Keratinocyte (primary cell): ENCODE results near the gene CBL. TPM values are rescaled to one million over a fixed set of nuclear protein-coding genes. Genes with fewer than 3 reads are reported as not detected.

ENCODE experiments used
- DNase-seq: peaks from one replicate; pipeline ENCODE4 v3.0.0-alpha.2; 2011; ENCODE audit warnings: low read depth, missing footprints, low spot score
- FAIRE-seq: peaks from 2 replicates; lab custom pipeline; 2011; peaks lifted over from hg19 to GRCh38; lab: Jason Lieb, UNC
- H2AFZ ChIP-seq: 2 replicates; pipeline ENCODE4 v1.6.0; 2012; ENCODE audit warnings: low read length, control low read depth, inconsistent platforms; ENCODE audit not compliant: control insufficient read depth
- H3K27ac ChIP-seq: 2 replicates; pipeline ENCODE4 v1.5.1; 2011; ENCODE audit warnings: low read length; ENCODE audit not compliant: control insufficient read depth, insufficient read depth
- H3K27me3 ChIP-seq: 3 replicates; pipeline ENCODE4 v1.6.0; 2011; ENCODE audit warnings: low read length; ENCODE audit not compliant: control insufficient read depth, insufficient read depth; ENCODE audit errors: extremely low read depth
- H3K36me3 ChIP-seq, 2 experiments: 2 replicates in 1 of 2; 3 replicates in 1 of 2; pipeline ENCODE4 v1.5.1; 2011; ENCODE audit warnings: low read length in 2 of 2, mild to moderate bottlenecking in 1 of 2; ENCODE audit not compliant: control insufficient read depth in 2 of 2, insufficient read depth in 2 of 2; ENCODE audit errors: extremely low read depth in 1 of 2
- H3K4me1 ChIP-seq: 3 replicates; pipeline ENCODE4 v1.5.1; 2011; ENCODE audit warnings: low read length; ENCODE audit not compliant: control insufficient read depth, insufficient read depth; ENCODE audit errors: extremely low read depth
- H3K4me2 ChIP-seq: 3 replicates; pipeline ENCODE4 v1.6.0; 2011; ENCODE audit warnings: low read depth, low read length; ENCODE audit not compliant: control insufficient read depth, insufficient read depth; ENCODE audit errors: extremely low read depth
- H3K4me3 ChIP-seq, 3 experiments: fragments of 200-600 bp in 1 of 3; sonication (generic) in 1 of 3; 2 replicates in 2 of 3; 3 replicates in 1 of 3; pipeline ENCODE4 v1.5.1; 2011 to 2016; ENCODE audit warnings: low read length in 3 of 3, mild to moderate bottlenecking in 3 of 3, control low read depth in 2 of 3, inconsistent platforms in 1 of 3, low read depth in 1 of 3, mixed read lengths in 1 of 3, mixed run types in 1 of 3, moderate library complexity in 1 of 3; ENCODE audit not compliant: control insufficient read depth in 2 of 3, insufficient read depth in 2 of 3; ENCODE audit errors: extremely low read depth in 1 of 3
- H3K79me2 ChIP-seq: 2 replicates; pipeline ENCODE4 v1.6.0; 2012; ENCODE audit warnings: low read length; ENCODE audit not compliant: control insufficient read depth, insufficient read depth
- H3K9ac ChIP-seq: 3 replicates; pipeline ENCODE4 v1.6.0; 2011; ENCODE audit warnings: low read length; ENCODE audit not compliant: control insufficient read depth, insufficient read depth; ENCODE audit errors: extremely low read depth
- H3K9me1 ChIP-seq: 3 replicates; pipeline ENCODE4 v1.6.0; 2011; ENCODE audit warnings: low read length; ENCODE audit not compliant: control insufficient read depth, insufficient read depth; ENCODE audit errors: extremely low read depth
- H3K9me3 ChIP-seq: 2 replicates; pipeline ENCODE4 v1.5.1; 2012; ENCODE audit warnings: low read depth, low read length; ENCODE audit not compliant: control insufficient read depth
- H4K20me1 ChIP-seq: 3 replicates; pipeline ENCODE4 v1.6.0; 2011; ENCODE audit warnings: low read length; ENCODE audit not compliant: control insufficient read depth, insufficient read depth; ENCODE audit errors: extremely low read depth
- EZH2 ChIP-seq: IDR thresholded peaks from one replicate; pipeline ENCODE4 v1.6.1; 2012; ENCODE audit warnings: inconsistent platforms, mild to moderate bottlenecking, low read length, moderate library complexity
- dilution Hi-C: fragments of 300-500 bp; cut with MboI; formaldehyde crosslinking; loops from one replicate; pipeline ENCODE4 v1.7.0; 2020; ENCODE audit warnings: low sequenced_read_pairs; ENCODE audit not compliant: extremely low pct_ligation_motif_present
- polyA plus RNA-seq, 5 experiments: library from polyadenylated mRNA; depleted of rRNA in 3 of 5; stranded (reverse) in 3 of 5; stranded (forward) in 1 of 5; unstranded in 1 of 5; fragments of >200 nt; gene quantifications; 1 replicate in 1 of 5; 2 replicates in 3 of 5; 3 replicates in 1 of 5; pipeline versions ENCODE4 v1.2.1 to v1.2.3, GENCODE V29; 2011 to 2012; ENCODE audit warnings: missing spikeins in 2 of 5, low read depth in 1 of 5, low replicate concordance in 1 of 5
- TF ChIP-seq, protein P1 (sequence below), 3 experiments: IDR thresholded peaks in 1 of 3; conservative IDR thresholded peaks in 1 of 3; optimal IDR thresholded peaks in 1 of 3; 2 replicates in 2 of 3; 3 replicates in 1 of 3; pipeline versions ENCODE3 to v1.5.1; 2011; ENCODE audit warnings: low read length in 3 of 3, mild to moderate bottlenecking in 3 of 3, moderate library complexity in 2 of 3, control low read depth in 1 of 3, inconsistent platforms in 1 of 3; ENCODE audit not compliant: insufficient read depth in 2 of 3; ENCODE audit errors: extremely low read depth in 1 of 3

CBL gene
- polyA plus RNA-seq, 1 donor (not counting 4 experiments of a cell fraction or from before 2014, with no cell fraction given): 14.1 TPM

DNA sequence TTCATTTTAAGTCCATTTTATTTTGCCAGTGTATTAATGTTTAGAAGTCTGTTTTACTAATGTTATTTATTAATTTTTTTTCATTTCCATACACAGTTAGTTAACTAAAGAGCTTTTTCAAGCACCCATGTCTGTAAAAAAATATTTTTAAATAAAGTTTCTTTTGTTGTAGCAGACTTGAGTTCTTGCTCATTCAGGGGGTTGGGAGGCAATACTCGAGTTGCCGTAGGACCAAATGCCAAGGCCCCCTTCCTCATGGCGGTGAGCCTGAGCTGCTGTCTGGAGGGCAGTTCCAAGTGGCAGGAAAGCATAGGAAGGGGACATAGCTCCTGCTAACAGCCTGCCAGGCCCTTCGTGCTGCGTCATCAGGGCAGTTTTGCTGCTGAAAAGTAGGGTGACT, 101.8 kb downstream of the CBL start:
- DNase-seq (no peak), FAIRE-seq (no peak)
- peaks cover 29 to 37% of the 10 kb centered on the region in 2 experiments for H3K36me3 ChIP-seq
- no peaks in the 10 kb centered on the region for H4K20me1 ChIP-seq
- H3K79me2 ChIP-seq: no peaks in the 10 kb centered on the region
- no peak overlapping the region for H2AFZ ChIP-seq
- no peak overlapping the region for H3K4me2 ChIP-seq
- peaks cover 4% of the 10 kb centered on the region for H3K9me1 ChIP-seq
- H3K27ac ChIP-seq: no peak overlapping the region
- no peaks in the 10 kb centered on the region for H3K27me3 ChIP-seq
- H3K9ac ChIP-seq: no peak overlapping the region
- H3K4me3 ChIP-seq: no peak overlapping the region
- peaks cover 15% of the 10 kb centered on the region for H3K4me1 ChIP-seq
- H3K9me3 ChIP-seq: no peaks in the 10 kb centered on the region
- dilution Hi-C loops: no loop called here
- no peak for TF ChIP-seq EZH2
- TF ChIP-seq, protein P1, sequence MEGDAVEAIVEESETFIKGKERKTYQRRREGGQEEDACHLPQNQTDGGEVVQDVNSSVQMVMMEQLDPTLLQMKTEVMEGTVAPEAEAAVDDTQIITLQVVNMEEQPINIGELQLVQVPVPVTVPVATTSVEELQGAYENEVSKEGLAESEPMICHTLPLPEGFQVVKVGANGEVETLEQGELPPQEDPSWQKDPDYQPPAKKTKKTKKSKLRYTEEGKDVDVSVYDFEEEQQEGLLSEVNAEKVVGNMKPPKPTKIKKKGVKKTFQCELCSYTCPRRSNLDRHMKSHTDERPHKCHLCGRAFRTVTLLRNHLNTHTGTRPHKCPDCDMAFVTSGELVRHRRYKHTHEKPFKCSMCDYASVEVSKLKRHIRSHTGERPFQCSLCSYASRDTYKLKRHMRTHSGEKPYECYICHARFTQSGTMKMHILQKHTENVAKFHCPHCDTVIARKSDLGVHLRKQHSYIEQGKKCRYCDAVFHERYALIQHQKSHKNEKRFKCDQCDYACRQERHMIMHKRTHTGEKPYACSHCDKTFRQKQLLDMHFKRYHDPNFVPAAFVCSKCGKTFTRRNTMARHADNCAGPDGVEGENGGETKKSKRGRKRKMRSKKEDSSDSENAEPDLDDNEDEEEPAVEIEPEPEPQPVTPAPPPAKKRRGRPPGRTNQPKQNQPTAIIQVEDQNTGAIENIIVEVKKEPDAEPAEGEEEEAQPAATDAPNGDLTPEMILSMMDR (optimal IDR thresholded peaks at IDR 0.05 in 1 of 3, IDR thresholded peaks at IDR 0.05 in 1 of 3, conservative IDR thresholded peaks at IDR 0.05 in 1 of 3; ENCODE audit: extremely low read depth in 1 of 3, insufficient read depth in 2 of 3, low read length in 3 of 3): no peak

DNA sequence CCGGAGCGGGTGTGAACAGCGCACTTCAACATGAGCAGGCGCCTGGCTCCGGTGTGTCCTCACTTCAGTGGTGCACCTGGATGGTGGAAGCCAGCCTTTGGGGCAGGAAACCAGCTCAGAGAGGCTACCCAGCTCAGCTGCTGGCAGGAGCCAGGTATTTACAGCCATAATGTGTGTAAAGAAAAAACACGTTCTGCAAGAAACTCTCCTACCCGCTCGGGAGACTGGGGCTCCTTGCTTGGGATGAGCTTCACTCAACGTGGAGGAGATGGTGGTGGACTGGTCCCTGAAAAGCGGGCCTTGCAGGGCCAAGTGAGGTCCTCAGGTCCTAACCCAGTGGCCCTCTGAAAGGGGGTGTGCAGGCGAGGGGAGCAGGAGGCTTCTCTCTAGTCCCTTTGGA, 103.3 kb downstream of the CBL start:
- dilution Hi-C loops: no loop called here
- FAIRE-seq: no peak

More for the DNA sequence above, 103.3 kb downstream of the CBL start:
- H3K27ac ChIP-seq: no peak overlapping the region
- no peaks in the 10 kb centered on the region for H3K9me3 ChIP-seq
- H4K20me1 ChIP-seq: no peaks in the 10 kb centered on the region
- peaks cover 15% of the 10 kb centered on the region for H3K4me1 ChIP-seq
- no peak overlapping the region for H3K9ac ChIP-seq
- no peak overlapping the region for H2AFZ ChIP-seq
- peaks cover 23 to 25% of the 10 kb centered on the region in 2 experiments for H3K36me3 ChIP-seq
- H3K79me2 ChIP-seq: no peaks in the 10 kb centered on the region
- DNase-seq: no peak
- peaks cover 4% of the 10 kb centered on the region for H3K9me1 ChIP-seq
- no peak overlapping the region for H3K4me2 ChIP-seq
- H3K27me3 ChIP-seq: no peaks in the 10 kb centered on the region
- TF ChIP-seq, protein P1 (optimal IDR thresholded peaks at IDR 0.05 in 1 of 3, IDR thresholded peaks at IDR 0.05 in 1 of 3, conservative IDR thresholded peaks at IDR 0.05 in 1 of 3; ENCODE audit: extremely low read depth in 1 of 3, insufficient read depth in 2 of 3, low read length in 3 of 3): no peak
- TF ChIP-seq EZH2: no peak
- no peak overlapping the region for H3K4me3 ChIP-seq
